HCT116 (cell line): ENCODE results near the gene APBB2. TPM values are rescaled to one million over a fixed set of nuclear protein-coding genes. Genes with fewer than 3 reads are reported as not detected.

Source experiments
- ATAC-seq: fragments of 200-7000 bp; cut with Tn5 transposase; 2 replicates; pipeline ENCODE4 v1.9.1; 2020; ENCODE audit warnings: mild to moderate bottlenecking, moderate library complexity
- BruUV-seq: library from RNA; stranded (reverse); fragments of 400-500 nt; replicated peaks from 2 replicates; lab custom pipeline; 2021; lab: Mats Ljungman, UMichigan
- CTCF ChIA-PET: fragments of 300-600 bp; sonication (Branson Sonifier 250); formaldehyde crosslinking; loops from one replicate; lab custom pipeline; 2021; ENCODE audit warnings: antibody characterized with exemption; lab: Charles Lee
- POLR2A ChIA-PET: fragments of 300-600, 350-600 bp; sonication (Branson Sonifier 250); formaldehyde crosslinking; loops from one replicate; lab custom pipeline; 2021; ENCODE audit warnings: antibody characterized with exemption; lab: Charles Lee
- RAD21 ChIA-PET, 2 experiments: fragments of 300-600 bp; sonication (Branson Sonifier 250); formaldehyde crosslinking; loops; one replicate each; lab custom pipeline; 2023; ENCODE audit warnings: low total read pairs in 2 of 2; ENCODE audit not compliant: uncharacterized antibody in 2 of 2, unreplicated experiment in 2 of 2, low non-redundant PET in 1 of 2; lab: Charles Lee
- DNase-seq: peaks from one replicate; pipeline ENCODE4 v3.0.0-alpha.2; 2010; ENCODE audit warnings: low read depth, low spot score
- H2AFZ ChIP-seq: fragments of 200-600 bp; shearing (Covaris generic), sonication (generic); 2 replicates; pipeline ENCODE4 v1.6.1; 2017; ENCODE audit warnings: low read depth, mixed run types, mixed read lengths, antibody characterized with exemption, low read length; ENCODE audit not compliant: poor library complexity, severe bottlenecking
- H3K27ac ChIP-seq: 2 replicates; pipeline ENCODE4 v1.5.1; 2012; ENCODE audit warnings: low read depth, low read length
- H3K27me3 ChIP-seq: fragments of 200-600 bp; sonication (generic); 2 replicates; pipeline ENCODE4 v1.6.1; 2016; ENCODE audit warnings: mixed run types, low read length, mixed read lengths; ENCODE audit not compliant: insufficient read depth
- H3K36me3 ChIP-seq, 2 experiments: fragments of 200-500 bp in 1 of 2; fragments of 200-600 bp in 1 of 2; sonication (Bioruptor generic) in 1 of 2; sonication (generic) in 1 of 2; 2 replicates each; pipeline versions ENCODE4 v1.5.1 to v1.6.1; 2014 to 2016; ENCODE audit warnings: low read length in 2 of 2, inconsistent platforms in 1 of 2, mixed read lengths in 1 of 2, mixed run types in 1 of 2; ENCODE audit not compliant: insufficient read depth in 2 of 2, control insufficient read depth in 1 of 2
- H3K4me1 ChIP-seq, 2 experiments: fragments of 200-600 bp in 1 of 2; sonication (generic) in 1 of 2; 2 replicates each; pipeline versions ENCODE4 v1.5.1 to v1.6.1; 2012 to 2017; ENCODE audit warnings: low read length in 2 of 2, inconsistent platforms in 1 of 2, mild to moderate bottlenecking in 1 of 2, mixed read lengths in 1 of 2, mixed run types in 1 of 2, moderate library complexity in 1 of 2; ENCODE audit not compliant: insufficient read depth in 2 of 2, control insufficient read depth in 1 of 2
- H3K4me2 ChIP-seq: fragments of 200-600 bp; sonication (generic); 2 replicates; pipeline ENCODE4 v1.6.1; 2017; ENCODE audit warnings: mixed run types, low read length, mixed read lengths
- H3K4me3 ChIP-seq, 2 experiments: fragments of 200-600 bp in 1 of 2; sonication (generic) in 1 of 2; replicated peaks in 1 of 2; 2 replicates each; pipeline ENCODE4 v1.5.1; 2011 to 2016; ENCODE audit warnings: low read length in 2 of 2, control low read depth in 1 of 2, low read depth in 1 of 2, mild to moderate bottlenecking in 1 of 2, mixed read lengths in 1 of 2, mixed run types in 1 of 2
- H3K79me2 ChIP-seq: fragments of 200-600 bp; sonication (generic); 2 replicates; pipeline ENCODE4 v1.6.1; 2017; ENCODE audit warnings: mild to moderate bottlenecking, mixed run types, low read length, moderate library complexity, mixed read lengths; ENCODE audit not compliant: insufficient read depth
- H3K9ac ChIP-seq: fragments of 200-600 bp; sonication (generic); 2 replicates; pipeline ENCODE4 v1.6.1; 2016; ENCODE audit warnings: low read length, mixed read lengths
- H3K9me2 ChIP-seq: fragments of 200-600 bp; sonication (generic), shearing (Covaris generic); 2 replicates; pipeline ENCODE4 v1.6.1; 2017; ENCODE audit warnings: mixed run types, mild to moderate bottlenecking, moderate library complexity; ENCODE audit not compliant: insufficient read depth
- H3K9me3 ChIP-seq, 2 experiments: fragments of 200-500 bp in 1 of 2; fragments of 200-600 bp in 1 of 2; sonication (Bioruptor generic) in 1 of 2; sonication (generic) in 1 of 2; 2 replicates each; pipeline ENCODE4 v1.6.1; 2014 to 2017; ENCODE audit warnings: low read length in 2 of 2, mixed read lengths in 2 of 2, inconsistent platforms in 1 of 2, low read depth in 1 of 2, mild to moderate bottlenecking in 1 of 2, mixed run types in 1 of 2, moderate library complexity in 1 of 2; ENCODE audit not compliant: control insufficient read depth in 1 of 2, insufficient read depth in 1 of 2
- H4K20me1 ChIP-seq: fragments of 200-600 bp; sonication (generic), shearing (Covaris generic); 2 replicates; pipeline ENCODE4 v1.6.1; 2017; ENCODE audit warnings: mixed run types, mild to moderate bottlenecking, moderate library complexity; ENCODE audit not compliant: insufficient read depth
- ATF3 ChIP-seq: IDR thresholded peaks from 2 replicates; pipeline ENCODE4 v1.6.1; 2012
- CBX3 ChIP-seq: IDR thresholded peaks from 2 replicates; pipeline ENCODE4 v1.6.1; 2012; ENCODE audit warnings: low read depth
- CEBPB ChIP-seq: IDR thresholded peaks from 2 replicates; pipeline ENCODE4 v1.6.1; 2012; ENCODE audit warnings: low read depth
- EGR1 ChIP-seq: IDR thresholded peaks from 2 replicates; pipeline ENCODE4 v1.6.1; 2012; ENCODE audit warnings: low read depth
- ELF1 ChIP-seq: IDR thresholded peaks from 2 replicates; pipeline ENCODE4 v1.6.1; 2012; ENCODE audit warnings: low read depth, borderline replicate concordance
- EZH2 ChIP-seq: fragments of 200-600 bp; sonication (generic); IDR thresholded peaks from 2 replicates; pipeline ENCODE4 v1.6.1; 2017; ENCODE audit warnings: antibody characterized with exemption, mixed run types
- EZH2phosphoT487 ChIP-seq: fragments of 200-600 bp; IDR thresholded peaks from 2 replicates; pipeline ENCODE4 v1.6.1; 2018; ENCODE audit warnings: antibody characterized with exemption, borderline replicate concordance
- JUND ChIP-seq: IDR thresholded peaks from 2 replicates; pipeline ENCODE4 v1.6.1; 2012
- MAX ChIP-seq: IDR thresholded peaks from 2 replicates; pipeline ENCODE4 v1.6.1; 2012
- POLR2A ChIP-seq: IDR thresholded peaks from 2 replicates; pipeline ENCODE4 v1.7.0; 2011; ENCODE audit warnings: borderline replicate concordance; ENCODE audit not compliant: insufficient read depth, insufficient read length; ENCODE audit errors: extremely low read depth
- POLR2AphosphoS5 ChIP-seq: IDR thresholded peaks from 2 replicates; pipeline ENCODE4 v1.6.1; 2011; ENCODE audit warnings: mild to moderate bottlenecking, low read depth, low read length, moderate library complexity
- RAD21 ChIP-seq: IDR thresholded peaks from 2 replicates; pipeline ENCODE4 v1.6.1; 2012; ENCODE audit warnings: low read depth, mild to moderate bottlenecking
- SIN3A ChIP-seq: IDR thresholded peaks from 2 replicates; pipeline ENCODE4 v1.6.1; 2012; ENCODE audit warnings: low read depth
- SP1 ChIP-seq: IDR thresholded peaks from 2 replicates; pipeline ENCODE4 v1.6.1; 2012; ENCODE audit warnings: low read depth
- SRF ChIP-seq: IDR thresholded peaks from 2 replicates; pipeline ENCODE4 v1.6.1; 2012; ENCODE audit warnings: low read depth
- TCF7L2 ChIP-seq: IDR thresholded peaks from 2 replicates; pipeline ENCODE4 v1.7.0; 2011; ENCODE audit warnings: borderline replicate concordance, inconsistent platforms; ENCODE audit not compliant: insufficient read depth, insufficient read length; ENCODE audit errors: extremely low read depth
- YY1 ChIP-seq: IDR thresholded peaks from 2 replicates; pipeline ENCODE4 v1.6.1; 2011; ENCODE audit warnings: low read length, low read depth, moderate library complexity, mild to moderate bottlenecking; ENCODE audit not compliant: insufficient replicate concordance; ENCODE audit errors: extremely low read depth
- ZBTB33 ChIP-seq: IDR thresholded peaks from 2 replicates; pipeline ENCODE4 v1.6.1; 2011; ENCODE audit warnings: mild to moderate bottlenecking, low read length, moderate library complexity; ENCODE audit not compliant: insufficient replicate concordance; ENCODE audit errors: extremely low read depth
- ZNF274 ChIP-seq: fragments of 200-500 bp; sonication (Bioruptor generic); IDR thresholded peaks from 2 replicates; pipeline ENCODE4 v1.6.1; 2014; ENCODE audit warnings: mild to moderate bottlenecking, low read depth, low read length, inconsistent platforms
- intact Hi-C: fragments of 100-400 bp; cut with micrococcal nuclease; formaldehyde crosslinking; loops from 2 replicates; pipeline ENCODE4 v1.10.0; 2022
- total RNA-seq: library from RNA; stranded (reverse); gene quantifications from one replicate; pipeline ENCODE4 v1.2.1, GENCODE V29; 2021; ENCODE audit not compliant: unreplicated experiment

The APBB2 gene
- total RNA-seq, 1 experiment from 2014 or later, result 72.5 TPM

GRCh38 chr4:41041551-41041950 lies 172.8 kb downstream of the APBB2 start:
- intact Hi-C loops, result no loop called here
- ChIA-PET RAD21 (no interaction called here), CTCF (no interaction called here), POLR2A (interaction anchor here (0.5 kb wide), 1 partner anchor 69 kb away, joined by 3 read pairs; no protein-coding TSS in a partner anchor)
- H3K4me1 ChIP-seq, result no peaks in the 10 kb centered on the region
- no peak overlapping the region for H3K4me2 ChIP-seq
- H3K4me3 ChIP-seq, result no peak overlapping the region
- H3K36me3 ChIP-seq, result no peaks in the 10 kb centered on the region
- no peak overlapping the region for H2AFZ ChIP-seq
- H3K27me3 ChIP-seq, result no peaks in the 10 kb centered on the region
- BruUV-seq, result no TSS peak
- no peaks in the 10 kb centered on the region for H3K9me2 ChIP-seq
- H3K27ac ChIP-seq, result no peak overlapping the region
- no peaks in the 10 kb centered on the region for H4K20me1 ChIP-seq
- TF ChIP-seq POLR2A (no peak), ATF3 (no peak), TCF7L2 (no peak), JUND (no peak), EZH2 (no peak)
- H3K9ac ChIP-seq, result no peak overlapping the region
- DNase-seq (no peak), ATAC-seq (no peak)
- no peaks in the 10 kb centered on the region; a peak in 2 of 4 replicates for H3K9me3 ChIP-seq
- peaks cover 22% of the 10 kb centered on the region for H3K79me2 ChIP-seq

GRCh38 chr4:41039317-41039716 lies 175.0 kb downstream of the APBB2 start:
- ATAC-seq, result no peak
- Histone ChIP-seq H3K79me2 (peaks cover 20% of the 10 kb centered on the region), H3K9ac (no peak overlapping the region), H3K9me3 (no peaks in the 10 kb centered on the region; a peak in 1 of 4 replicates), H3K36me3 (no peaks in the 10 kb centered on the region), H4K20me1 (no peaks in the 10 kb centered on the region), H3K4me2 (no peak overlapping the region), H3K27me3 (no peaks in the 10 kb centered on the region), H3K4me3 (no peak overlapping the region), H3K27ac (no peak overlapping the region), H3K9me2 (no peaks in the 10 kb centered on the region), H2AFZ (no peak overlapping the region), H3K4me1 (peaks cover 0 to 11% of the 10 kb centered on the region in 2 experiments; a peak in 2 of 4 replicates)
- ChIA-PET CTCF (no interaction called here), RAD21 (no interaction called here), POLR2A (no interaction called here)
- no TSS peak for BruUV-seq
- intact Hi-C loops, result no loop called here
- DNase-seq, result no peak
- TF ChIP-seq ELF1 (no peak), SIN3A (no peak), POLR2AphosphoS5 (no peak), MAX (no peak), CBX3 (no peak), YY1 (no peak), EGR1 (no peak), SP1 (no peak), EZH2 (no peak), ZBTB33 (no peak), POLR2A (no peak), EZH2phosphoT487 (no peak), SRF (no peak), TCF7L2 (no peak), ATF3 (no peak), CEBPB (no peak), ZNF274 (no peak), RAD21 (no peak)
